C4-2B (cell line): Measurements from ENCODE around the gene SIRT3.

ENCODE experiments used
- CTCF ChIP-seq: fragments of 450-650 bp; conservative IDR thresholded peaks from 2 replicates; pipeline ENCODE4 v1.5.1; 2017; ENCODE audit warnings: mild to moderate bottlenecking
- ZFX ChIP-seq: fragments of 450-650 bp; IDR thresholded peaks from 2 replicates; pipeline ENCODE4 v1.6.1; 2017

- no peak for TF ChIP-seq CTCF
- TF ChIP-seq ZFX = peak; percentile 46; the same call in 1 of the 2 replicates
Measured at GRCh38 chr11:207208-207862, 28.8 kb downstream of the SIRT3 start, which contains the start of the genes BET1L and RIC8A.
